OCI-LY1 (cell line): ENCODE measurements around the gene PCDHGA5.

ENCODE experiments used
- H2AFZ ChIP-seq: fragments of 200-600 bp; sonication (generic), shearing (Covaris generic); 2 replicates; pipeline ENCODE4 v1.6.0; 2014; ENCODE audit warnings: antibody characterized with exemption, mild to moderate bottlenecking, low read length
- H3F3A ChIP-seq: fragments of 200-600 bp; sonication (generic), shearing (Covaris generic); 2 replicates; pipeline ENCODE4 v1.6.0; 2014; ENCODE audit warnings: mild to moderate bottlenecking, antibody characterized with exemption, low read length, moderate library complexity; ENCODE audit not compliant: insufficient read depth
- H3K27ac ChIP-seq: fragments of 200-600 bp; sonication (generic); 2 replicates; pipeline ENCODE4 v1.5.1; 2014; ENCODE audit warnings: low read length, mixed run types, mild to moderate bottlenecking, low read depth; ENCODE audit not compliant: poor library complexity, severe bottlenecking
- H3K27me3 ChIP-seq: fragments of 200-600 bp; sonication (generic); 2 replicates; pipeline ENCODE4 v1.6.0; 2014; ENCODE audit warnings: antibody characterized with exemption, mild to moderate bottlenecking, low read length, moderate library complexity; ENCODE audit not compliant: insufficient read depth
- H3K36me3 ChIP-seq: fragments of 200-600 bp; sonication (generic); 2 replicates; pipeline ENCODE4 v1.6.1; 2014; ENCODE audit warnings: mild to moderate bottlenecking, antibody characterized with exemption, low read length, moderate library complexity, mixed read lengths; ENCODE audit not compliant: insufficient read depth
- H3K4me1 ChIP-seq: fragments of 200-600 bp; sonication (generic); 2 replicates; pipeline ENCODE4 v1.5.1; 2014; ENCODE audit warnings: mild to moderate bottlenecking, low read length, moderate library complexity; ENCODE audit not compliant: insufficient read depth, severe bottlenecking
- H3K4me2 ChIP-seq: fragments of 200-600 bp; sonication (generic), shearing (Covaris generic); 2 replicates; pipeline ENCODE4 v1.6.1; 2014; ENCODE audit warnings: low read length
- H3K4me3 ChIP-seq: fragments of 200-600 bp; sonication (generic); 2 replicates; pipeline ENCODE4 v1.5.1; 2014; ENCODE audit warnings: low read length, low read depth, mild to moderate bottlenecking, mixed read lengths; ENCODE audit not compliant: poor library complexity, severe bottlenecking
- H3K79me2 ChIP-seq: fragments of 200-600 bp; shearing (Covaris generic); 2 replicates; pipeline ENCODE4 v1.6.1; 2016; ENCODE audit warnings: mixed run types, low read length, mixed read lengths; ENCODE audit not compliant: insufficient read depth
- H3K9ac ChIP-seq: fragments of 200-600 bp; sonication (generic), shearing (Covaris generic); 2 replicates; pipeline ENCODE4 v1.6.1; 2014; ENCODE audit warnings: mild to moderate bottlenecking, low read length, mixed read lengths
- H3K9me2 ChIP-seq: fragments of 200-600 bp; sonication (generic), shearing (Covaris generic); 2 replicates; pipeline ENCODE4 v1.6.1; 2014; ENCODE audit warnings: low read depth, mild to moderate bottlenecking, low read length, mixed read lengths
- H3K9me3 ChIP-seq: fragments of 200-600 bp; shearing (Covaris generic); 2 replicates; pipeline ENCODE4 v1.6.1; 2014; ENCODE audit warnings: low read length, mixed read lengths
- H4K20me1 ChIP-seq: fragments of 200-600 bp; sonication (generic), shearing (Covaris generic); 2 replicates; pipeline ENCODE4 v1.6.0; 2016; ENCODE audit warnings: mild to moderate bottlenecking, low read length; ENCODE audit not compliant: insufficient read depth
- EZH2 ChIP-seq: fragments of 200-600 bp; sonication (generic), shearing (Covaris generic); IDR thresholded peaks from 2 replicates; pipeline ENCODE4 v1.8.0; 2017; ENCODE audit warnings: borderline replicate concordance, mixed run types, mild to moderate bottlenecking, antibody characterized with exemption, low read length, moderate library complexity, mixed read lengths
- TF ChIP-seq, protein P1 (sequence below): fragments of 200-600 bp; sonication (generic), shearing (Covaris generic); IDR thresholded peaks from 2 replicates; pipeline ENCODE4 v1.5.1; 2017; ENCODE audit warnings: mild to moderate bottlenecking, antibody characterized with exemption, low read length, moderate library complexity, mixed read lengths

PCDHGA5 gene

DNA sequence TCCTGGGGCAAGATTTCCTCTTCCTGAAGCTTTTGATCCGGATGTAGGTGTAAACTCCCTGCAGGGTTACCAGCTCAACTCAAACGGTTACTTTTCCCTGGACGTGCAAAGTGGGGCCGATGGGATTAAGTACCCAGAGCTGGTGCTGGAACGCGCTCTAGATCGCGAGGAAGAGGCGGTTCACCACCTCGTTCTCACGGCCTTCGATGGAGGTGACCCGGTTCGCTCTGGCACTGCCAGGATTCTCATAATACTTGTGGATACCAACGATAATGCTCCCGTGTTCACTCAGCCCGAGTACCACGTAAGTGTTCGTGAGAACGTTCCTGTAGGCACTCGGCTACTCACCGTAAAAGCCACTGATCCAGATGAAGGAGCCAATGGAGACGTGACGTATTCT is 8.3 kb upstream of the PCDHGA5 start:
- Histone ChIP-seq H3F3A (no peaks in the 10 kb centered on the region), H3K27ac (no peak overlapping the region), H3K27me3 (no peaks in the 10 kb centered on the region), H3K4me3 (no peak overlapping the region), H3K79me2 (no peaks in the 10 kb centered on the region), H3K9me3 (peaks cover 44% of the 10 kb centered on the region), H2AFZ (no peak overlapping the region), H3K4me2 (no peak overlapping the region), H3K4me1 (peaks cover 3% of the 10 kb centered on the region), H3K36me3 (peaks cover 21% of the 10 kb centered on the region), H3K9ac (no peak overlapping the region), H3K9me2 (no peaks in the 10 kb centered on the region), H4K20me1 (no peaks in the 10 kb centered on the region)
- TF ChIP-seq, protein P1, sequence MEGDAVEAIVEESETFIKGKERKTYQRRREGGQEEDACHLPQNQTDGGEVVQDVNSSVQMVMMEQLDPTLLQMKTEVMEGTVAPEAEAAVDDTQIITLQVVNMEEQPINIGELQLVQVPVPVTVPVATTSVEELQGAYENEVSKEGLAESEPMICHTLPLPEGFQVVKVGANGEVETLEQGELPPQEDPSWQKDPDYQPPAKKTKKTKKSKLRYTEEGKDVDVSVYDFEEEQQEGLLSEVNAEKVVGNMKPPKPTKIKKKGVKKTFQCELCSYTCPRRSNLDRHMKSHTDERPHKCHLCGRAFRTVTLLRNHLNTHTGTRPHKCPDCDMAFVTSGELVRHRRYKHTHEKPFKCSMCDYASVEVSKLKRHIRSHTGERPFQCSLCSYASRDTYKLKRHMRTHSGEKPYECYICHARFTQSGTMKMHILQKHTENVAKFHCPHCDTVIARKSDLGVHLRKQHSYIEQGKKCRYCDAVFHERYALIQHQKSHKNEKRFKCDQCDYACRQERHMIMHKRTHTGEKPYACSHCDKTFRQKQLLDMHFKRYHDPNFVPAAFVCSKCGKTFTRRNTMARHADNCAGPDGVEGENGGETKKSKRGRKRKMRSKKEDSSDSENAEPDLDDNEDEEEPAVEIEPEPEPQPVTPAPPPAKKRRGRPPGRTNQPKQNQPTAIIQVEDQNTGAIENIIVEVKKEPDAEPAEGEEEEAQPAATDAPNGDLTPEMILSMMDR, result no peak
- no peak for TF ChIP-seq EZH2

DNA sequence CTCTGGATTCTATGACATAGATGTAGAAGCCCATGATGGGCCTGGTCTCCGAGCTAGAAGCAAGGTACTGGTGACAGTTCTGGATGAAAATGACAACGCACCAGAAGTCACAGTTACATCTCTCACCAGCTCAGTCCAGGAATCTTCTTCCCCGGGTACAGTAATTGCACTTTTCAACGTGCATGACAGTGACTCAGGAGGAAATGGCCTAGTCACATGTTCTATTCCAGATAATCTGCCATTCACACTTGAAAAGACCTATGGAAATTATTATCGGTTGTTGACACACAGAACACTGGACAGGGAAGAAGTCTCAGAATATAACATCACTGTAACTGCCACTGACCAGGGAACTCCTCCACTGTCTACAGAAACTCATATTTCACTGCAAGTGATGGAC is 7.8 kb upstream of the PCDHGA5 start:
- no peak overlapping the region for H3K27ac ChIP-seq
- H3K79me2 ChIP-seq, result no peaks in the 10 kb centered on the region
- no peaks in the 10 kb centered on the region for H3K9me2 ChIP-seq
- H3K36me3 ChIP-seq, result peaks cover 16% of the 10 kb centered on the region
- H3K27me3 ChIP-seq, result no peaks in the 10 kb centered on the region
- H3K4me2 ChIP-seq, result no peak overlapping the region
- no peak overlapping the region for H3K4me3 ChIP-seq
- H3F3A ChIP-seq, result no peaks in the 10 kb centered on the region
- TF ChIP-seq, protein P1, result no peak
- no peak for TF ChIP-seq EZH2
- H3K4me1 ChIP-seq, result no peaks in the 10 kb centered on the region
- no peak overlapping the region for H2AFZ ChIP-seq
- no peak overlapping the region for H3K9ac ChIP-seq
- H4K20me1 ChIP-seq, result no peaks in the 10 kb centered on the region
- H3K9me3 ChIP-seq, result peaks cover 43% of the 10 kb centered on the region

DNA sequence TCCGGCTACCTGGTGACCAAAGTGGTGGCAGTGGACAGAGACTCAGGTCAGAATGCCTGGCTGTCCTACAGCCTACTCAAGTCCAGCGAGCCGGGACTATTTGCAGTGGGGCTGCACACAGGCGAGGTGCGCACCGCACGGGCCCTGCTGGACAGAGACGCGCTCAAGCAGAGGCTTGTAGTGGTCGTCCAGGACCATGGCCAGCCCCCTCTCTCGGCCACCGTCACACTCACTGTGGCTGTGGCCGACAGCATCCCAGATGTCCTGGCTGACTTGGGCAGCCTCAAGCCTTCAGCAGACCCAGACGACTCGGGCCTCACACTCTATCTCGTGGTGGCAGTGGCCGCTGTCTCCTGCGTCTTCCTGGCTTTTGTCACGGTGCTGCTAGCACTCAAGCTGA is 7.0 kb upstream of the PCDHGA5 start:
- Histone ChIP-seq H3K36me3 (peaks cover 13% of the 10 kb centered on the region; the same call in 1 of the 2 replicates), H3K4me1 (no peaks in the 10 kb centered on the region), H3K9ac (no peak overlapping the region), H4K20me1 (no peaks in the 10 kb centered on the region), H3K27me3 (no peaks in the 10 kb centered on the region), H3K27ac (no peak overlapping the region), H2AFZ (no peak overlapping the region), H3K9me2 (no peaks in the 10 kb centered on the region), H3K4me3 (no peak overlapping the region), H3K9me3 (peaks cover 42% of the 10 kb centered on the region), H3K4me2 (no peak overlapping the region), H3F3A (no peaks in the 10 kb centered on the region), H3K79me2 (no peaks in the 10 kb centered on the region)
- TF ChIP-seq EZH2, result no peak
- TF ChIP-seq, protein P1, result no peak
